GM12873 (cell line): ENCODE data around the gene TDP2.

ENCODE experiments used
- CTCF ChIP-seq: IDR thresholded peaks from 2 replicates; pipeline ENCODE4 v1.5.1; 2012; ENCODE audit warnings: low read depth, mild to moderate bottlenecking, moderate library complexity, low read length, control low read depth; ENCODE audit not compliant: insufficient read depth; ENCODE audit errors: missing control alignments

The TDP2 gene

DNA sequence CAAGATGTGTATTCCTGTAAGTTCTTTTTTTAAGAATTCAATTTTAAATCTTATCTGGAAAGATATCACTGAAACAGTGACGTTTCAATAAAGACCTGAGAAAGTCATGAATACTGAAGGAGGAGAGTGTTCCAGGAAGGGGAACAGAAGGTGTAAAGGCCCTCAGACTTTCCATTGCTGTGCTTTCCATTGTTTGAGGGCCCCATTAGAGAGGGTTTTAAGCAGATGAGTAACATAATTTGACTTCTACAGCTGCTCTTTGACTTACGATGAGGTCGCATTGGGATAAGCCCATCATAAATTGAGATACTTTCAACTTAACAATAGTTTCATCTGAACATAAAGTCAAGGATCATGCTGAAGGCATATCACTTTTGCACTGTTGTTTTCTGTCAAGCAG lies 24.9 kb upstream of the TDP2 start:
- TF ChIP-seq CTCF, result no peak

DNA sequence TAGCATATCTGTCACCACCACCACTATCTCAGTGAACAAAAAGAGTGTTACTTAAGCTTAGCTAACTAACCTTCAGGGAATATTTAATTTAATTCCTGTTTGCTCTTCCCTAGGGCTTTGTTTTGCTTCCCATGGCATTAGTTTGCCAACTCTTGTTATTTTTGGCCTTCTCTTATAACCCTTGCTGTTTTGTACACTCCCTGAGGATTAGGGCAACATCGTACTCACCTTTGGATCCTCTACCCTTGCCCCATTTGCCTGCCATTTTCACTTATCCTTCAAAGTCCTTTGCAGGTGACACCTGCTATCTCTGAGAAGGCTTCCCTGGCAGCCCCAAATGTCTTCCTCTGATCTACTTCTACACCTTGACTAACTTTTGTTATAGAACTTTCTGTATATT lies 23.9 kb upstream of the TDP2 start:
- no peak for TF ChIP-seq CTCF

DNA sequence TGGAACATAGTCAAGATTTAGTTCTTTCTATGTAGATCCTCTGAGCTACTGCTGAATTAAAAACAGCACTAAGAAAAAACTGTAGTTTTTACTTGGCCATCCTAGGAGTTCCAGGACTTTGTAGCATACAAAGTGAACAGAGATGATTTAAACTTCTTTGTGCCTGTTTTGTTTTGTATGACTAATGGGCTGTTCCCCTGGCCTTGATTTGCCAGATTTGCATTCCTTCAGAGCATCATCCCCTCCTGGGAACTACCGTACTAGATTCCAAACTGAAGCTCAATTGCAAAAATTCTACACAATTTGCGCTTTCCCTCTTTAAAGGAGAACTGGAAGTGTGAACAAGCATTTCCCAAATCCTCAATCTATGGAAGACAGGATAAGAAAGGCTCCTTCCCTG lies 23.3 kb upstream of the TDP2 start:
- no peak for TF ChIP-seq CTCF

- no peak for TF ChIP-seq CTCF
These were observed 20.2 kb upstream of the TDP2 start for GRCh38 chr6:24686946-24687345.

- TF ChIP-seq CTCF, result no peak
These were observed 19.7 kb upstream of the TDP2 start for GRCh38 chr6:24686408-24686807.

- no peak for TF ChIP-seq CTCF
These were observed 16.9 kb upstream of the TDP2 start for GRCh38 chr6:24683297-24684296.

- no peak for TF ChIP-seq CTCF
These were observed 13.9 kb upstream of the TDP2 start for GRCh38 chr6:24680582-24680981.
